Regular cardiac myocyte (primary cell): ENCODE measurements around the gene DHX32. TPM values are rescaled to one million over a fixed set of nuclear protein-coding genes. Genes with fewer than 3 reads are reported as not detected.

ENCODE experiments used
- total RNA-seq: library from RNA; depleted of rRNA; stranded (reverse); fragments of >200 nt; gene quantifications from 2 replicates; pipeline ENCODE4 v1.2.3, GENCODE V29; 2014

Gene DHX32, protein sequence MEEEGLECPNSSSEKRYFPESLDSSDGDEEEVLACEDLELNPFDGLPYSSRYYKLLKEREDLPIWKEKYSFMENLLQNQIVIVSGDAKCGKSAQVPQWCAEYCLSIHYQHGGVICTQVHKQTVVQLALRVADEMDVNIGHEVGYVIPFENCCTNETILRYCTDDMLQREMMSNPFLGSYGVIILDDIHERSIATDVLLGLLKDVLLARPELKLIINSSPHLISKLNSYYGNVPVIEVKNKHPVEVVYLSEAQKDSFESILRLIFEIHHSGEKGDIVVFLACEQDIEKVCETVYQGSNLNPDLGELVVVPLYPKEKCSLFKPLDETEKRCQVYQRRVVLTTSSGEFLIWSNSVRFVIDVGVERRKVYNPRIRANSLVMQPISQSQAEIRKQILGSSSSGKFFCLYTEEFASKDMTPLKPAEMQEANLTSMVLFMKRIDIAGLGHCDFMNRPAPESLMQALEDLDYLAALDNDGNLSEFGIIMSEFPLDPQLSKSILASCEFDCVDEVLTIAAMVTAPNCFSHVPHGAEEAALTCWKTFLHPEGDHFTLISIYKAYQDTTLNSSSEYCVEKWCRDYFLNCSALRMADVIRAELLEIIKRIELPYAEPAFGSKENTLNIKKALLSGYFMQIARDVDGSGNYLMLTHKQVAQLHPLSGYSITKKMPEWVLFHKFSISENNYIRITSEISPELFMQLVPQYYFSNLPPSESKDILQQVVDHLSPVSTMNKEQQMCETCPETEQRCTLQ
- 34.5 and 57.5 TPM in 2 replicates for total RNA-seq

GRCh38 chr10:125881192-125881591, at the start of gene DHX32:
TSS of gene DHX32 (minus strand) at chr10:125881292. CDS start at chr10:125880824, 468 bp downstream.

GRCh38 chr10:125896088-125896934, 15.2 kb upstream of the DHX32 start, which contains the start of gene FANK1:
TSS of gene FANK1 (plus strand) at chr10:125896564. CDS start at chr10:125896643, 79 bp downstream.

GRCh38 chr10:125822878-125823662, 58.0 kb downstream of the DHX32 start, which contains the start of the genes BCCIP and UROS:
TSS of gene BCCIP (plus strand) at chr10:125823546. CDS start at chr10:125823558, 12 bp downstream.
TSS of gene UROS (minus strand) at chr10:125823258. CDS start at chr10:125816499, 6,759 bp downstream.

Other genes starting within 250 kb of the DHX32 start
- not detected in 2 replicates for gene TEX36, start 198.1 kb downstream of the DHX32 start, total RNA-seq
- gene EDRF1, start 161.6 kb downstream of the DHX32 start, total RNA-seq = 20.9 and 25.9 TPM in 2 replicates
- 0.28 TPM in 1 of 2 replicates, not detected in the other for gene MMP21, start 105.5 kb downstream of the DHX32 start, total RNA-seq
- gene UROS, start 58.0 kb downstream of the DHX32 start, total RNA-seq = 57.8 and 71.7 TPM in 2 replicates
- 38.3 and 106 TPM in 2 replicates for gene BCCIP, start 57.7 kb downstream of the DHX32 start, total RNA-seq
- gene FANK1, start 15.3 kb upstream of the DHX32 start, total RNA-seq = 5.4 and 22.0 TPM in 2 replicates